HCT116 (cell line): Measurements from ENCODE around the gene MOB2. TPM values are rescaled to one million over a fixed set of nuclear protein-coding genes. Genes with fewer than 3 reads are reported as not detected.

ENCODE experiments used
- ATAC-seq: fragments of 200-7000 bp; cut with Tn5 transposase; 2 replicates; pipeline ENCODE4 v1.9.1; 2020; ENCODE audit warnings: mild to moderate bottlenecking, moderate library complexity
- BruUV-seq: library from RNA; stranded (reverse); fragments of 400-500 nt; replicated peaks from 2 replicates; lab custom pipeline; 2021; lab: Mats Ljungman, UMichigan
- CTCF ChIA-PET: fragments of 300-600 bp; sonication (Branson Sonifier 250); formaldehyde crosslinking; loops from one replicate; lab custom pipeline; 2021; ENCODE audit warnings: antibody characterized with exemption; lab: Charles Lee
- POLR2A ChIA-PET: fragments of 300-600, 350-600 bp; sonication (Branson Sonifier 250); formaldehyde crosslinking; loops from one replicate; lab custom pipeline; 2021; ENCODE audit warnings: antibody characterized with exemption; lab: Charles Lee
- RAD21 ChIA-PET, 2 experiments: fragments of 300-600 bp; sonication (Branson Sonifier 250); formaldehyde crosslinking; loops; one replicate each; lab custom pipeline; 2023; ENCODE audit warnings: low total read pairs in 2 of 2; ENCODE audit not compliant: uncharacterized antibody in 2 of 2, unreplicated experiment in 2 of 2, low non-redundant PET in 1 of 2; lab: Charles Lee
- DNase-seq: peaks from one replicate; pipeline ENCODE4 v3.0.0-alpha.2; 2010; ENCODE audit warnings: low read depth, low spot score
- H2AFZ ChIP-seq: fragments of 200-600 bp; shearing (Covaris generic), sonication (generic); 2 replicates; pipeline ENCODE4 v1.6.1; 2017; ENCODE audit warnings: low read depth, mixed run types, mixed read lengths, antibody characterized with exemption, low read length; ENCODE audit not compliant: poor library complexity, severe bottlenecking
- H3K27ac ChIP-seq: 2 replicates; pipeline ENCODE4 v1.5.1; 2012; ENCODE audit warnings: low read depth, low read length
- H3K27me3 ChIP-seq: fragments of 200-600 bp; sonication (generic); 2 replicates; pipeline ENCODE4 v1.6.1; 2016; ENCODE audit warnings: mixed run types, low read length, mixed read lengths; ENCODE audit not compliant: insufficient read depth
- H3K36me3 ChIP-seq, 2 experiments: fragments of 200-500 bp in 1 of 2; fragments of 200-600 bp in 1 of 2; sonication (Bioruptor generic) in 1 of 2; sonication (generic) in 1 of 2; 2 replicates each; pipeline versions ENCODE4 v1.5.1 to v1.6.1; 2014 to 2016; ENCODE audit warnings: low read length in 2 of 2, inconsistent platforms in 1 of 2, mixed read lengths in 1 of 2, mixed run types in 1 of 2; ENCODE audit not compliant: insufficient read depth in 2 of 2, control insufficient read depth in 1 of 2
- H3K4me1 ChIP-seq, 2 experiments: fragments of 200-600 bp in 1 of 2; sonication (generic) in 1 of 2; 2 replicates each; pipeline versions ENCODE4 v1.5.1 to v1.6.1; 2012 to 2017; ENCODE audit warnings: low read length in 2 of 2, inconsistent platforms in 1 of 2, mild to moderate bottlenecking in 1 of 2, mixed read lengths in 1 of 2, mixed run types in 1 of 2, moderate library complexity in 1 of 2; ENCODE audit not compliant: insufficient read depth in 2 of 2, control insufficient read depth in 1 of 2
- H3K4me2 ChIP-seq: fragments of 200-600 bp; sonication (generic); 2 replicates; pipeline ENCODE4 v1.6.1; 2017; ENCODE audit warnings: mixed run types, low read length, mixed read lengths
- H3K4me3 ChIP-seq, 2 experiments: fragments of 200-600 bp in 1 of 2; sonication (generic) in 1 of 2; replicated peaks in 1 of 2; 2 replicates each; pipeline ENCODE4 v1.5.1; 2011 to 2016; ENCODE audit warnings: low read length in 2 of 2, control low read depth in 1 of 2, low read depth in 1 of 2, mild to moderate bottlenecking in 1 of 2, mixed read lengths in 1 of 2, mixed run types in 1 of 2
- H3K79me2 ChIP-seq: fragments of 200-600 bp; sonication (generic); 2 replicates; pipeline ENCODE4 v1.6.1; 2017; ENCODE audit warnings: mild to moderate bottlenecking, mixed run types, low read length, moderate library complexity, mixed read lengths; ENCODE audit not compliant: insufficient read depth
- H3K9ac ChIP-seq: fragments of 200-600 bp; sonication (generic); 2 replicates; pipeline ENCODE4 v1.6.1; 2016; ENCODE audit warnings: low read length, mixed read lengths
- H3K9me2 ChIP-seq: fragments of 200-600 bp; sonication (generic), shearing (Covaris generic); 2 replicates; pipeline ENCODE4 v1.6.1; 2017; ENCODE audit warnings: mixed run types, mild to moderate bottlenecking, moderate library complexity; ENCODE audit not compliant: insufficient read depth
- H3K9me3 ChIP-seq, 2 experiments: fragments of 200-500 bp in 1 of 2; fragments of 200-600 bp in 1 of 2; sonication (Bioruptor generic) in 1 of 2; sonication (generic) in 1 of 2; 2 replicates each; pipeline ENCODE4 v1.6.1; 2014 to 2017; ENCODE audit warnings: low read length in 2 of 2, mixed read lengths in 2 of 2, inconsistent platforms in 1 of 2, low read depth in 1 of 2, mild to moderate bottlenecking in 1 of 2, mixed run types in 1 of 2, moderate library complexity in 1 of 2; ENCODE audit not compliant: control insufficient read depth in 1 of 2, insufficient read depth in 1 of 2
- H4K20me1 ChIP-seq: fragments of 200-600 bp; sonication (generic), shearing (Covaris generic); 2 replicates; pipeline ENCODE4 v1.6.1; 2017; ENCODE audit warnings: mixed run types, mild to moderate bottlenecking, moderate library complexity; ENCODE audit not compliant: insufficient read depth
- CBX3 ChIP-seq: IDR thresholded peaks from 2 replicates; pipeline ENCODE4 v1.6.1; 2012; ENCODE audit warnings: low read depth
- EGR1 ChIP-seq: IDR thresholded peaks from 2 replicates; pipeline ENCODE4 v1.6.1; 2012; ENCODE audit warnings: low read depth
- ELF1 ChIP-seq: IDR thresholded peaks from 2 replicates; pipeline ENCODE4 v1.6.1; 2012; ENCODE audit warnings: low read depth, borderline replicate concordance
- EZH2 ChIP-seq: fragments of 200-600 bp; sonication (generic); IDR thresholded peaks from 2 replicates; pipeline ENCODE4 v1.6.1; 2017; ENCODE audit warnings: antibody characterized with exemption, mixed run types
- JUND ChIP-seq: IDR thresholded peaks from 2 replicates; pipeline ENCODE4 v1.6.1; 2012
- POLR2AphosphoS5 ChIP-seq: IDR thresholded peaks from 2 replicates; pipeline ENCODE4 v1.6.1; 2011; ENCODE audit warnings: mild to moderate bottlenecking, low read depth, low read length, moderate library complexity
- RAD21 ChIP-seq: IDR thresholded peaks from 2 replicates; pipeline ENCODE4 v1.6.1; 2012; ENCODE audit warnings: low read depth, mild to moderate bottlenecking
- SP1 ChIP-seq: IDR thresholded peaks from 2 replicates; pipeline ENCODE4 v1.6.1; 2012; ENCODE audit warnings: low read depth
- SRF ChIP-seq: IDR thresholded peaks from 2 replicates; pipeline ENCODE4 v1.6.1; 2012; ENCODE audit warnings: low read depth
- YY1 ChIP-seq: IDR thresholded peaks from 2 replicates; pipeline ENCODE4 v1.6.1; 2011; ENCODE audit warnings: low read length, low read depth, moderate library complexity, mild to moderate bottlenecking; ENCODE audit not compliant: insufficient replicate concordance; ENCODE audit errors: extremely low read depth
- ZFX ChIP-seq: fragments of 450-650 bp; IDR thresholded peaks from 2 replicates; pipeline ENCODE4 v1.6.1; 2017
- ZNF274 ChIP-seq: fragments of 200-500 bp; sonication (Bioruptor generic); IDR thresholded peaks from 2 replicates; pipeline ENCODE4 v1.6.1; 2014; ENCODE audit warnings: mild to moderate bottlenecking, low read depth, low read length, inconsistent platforms
- intact Hi-C: fragments of 100-400 bp; cut with micrococcal nuclease; formaldehyde crosslinking; loops from 2 replicates; pipeline ENCODE4 v1.10.0; 2022
- total RNA-seq: library from RNA; stranded (reverse); gene quantifications from one replicate; pipeline ENCODE4 v1.2.1, GENCODE V29; 2021; ENCODE audit not compliant: unreplicated experiment
- TF ChIP-seq, protein P1 (sequence below), 3 experiments: fragments of 200-600 bp in 1 of 3; sonication (generic) in 1 of 3; IDR thresholded peaks in 2 of 3; conservative IDR thresholded peaks in 1 of 3; 2 replicates each; pipeline ENCODE4 v1.5.1; 2012 to 2017; ENCODE audit warnings: low read depth in 2 of 3, low read length in 2 of 3, antibody characterized with exemption in 1 of 3, borderline replicate concordance in 1 of 3, control low read depth in 1 of 3, mild to moderate bottlenecking in 1 of 3, mixed read lengths in 1 of 3, mixed run types in 1 of 3, moderate library complexity in 1 of 3; ENCODE audit not compliant: insufficient read depth in 1 of 3
- TF ChIP-seq, protein P2 (sequence below): IDR thresholded peaks from 2 replicates; pipeline ENCODE4 v1.6.1; 2011; ENCODE audit warnings: mild to moderate bottlenecking, low read length, moderate library complexity; ENCODE audit not compliant: insufficient replicate concordance; ENCODE audit errors: extremely low read depth
- TF ChIP-seq, protein P3 (sequence below): IDR thresholded peaks from 2 replicates; pipeline ENCODE4 v1.6.1; 2012; ENCODE audit warnings: low read depth

The MOB2 gene
- total RNA-seq, 1 experiment from 2014 or later: 25.7 TPM

DNA sequence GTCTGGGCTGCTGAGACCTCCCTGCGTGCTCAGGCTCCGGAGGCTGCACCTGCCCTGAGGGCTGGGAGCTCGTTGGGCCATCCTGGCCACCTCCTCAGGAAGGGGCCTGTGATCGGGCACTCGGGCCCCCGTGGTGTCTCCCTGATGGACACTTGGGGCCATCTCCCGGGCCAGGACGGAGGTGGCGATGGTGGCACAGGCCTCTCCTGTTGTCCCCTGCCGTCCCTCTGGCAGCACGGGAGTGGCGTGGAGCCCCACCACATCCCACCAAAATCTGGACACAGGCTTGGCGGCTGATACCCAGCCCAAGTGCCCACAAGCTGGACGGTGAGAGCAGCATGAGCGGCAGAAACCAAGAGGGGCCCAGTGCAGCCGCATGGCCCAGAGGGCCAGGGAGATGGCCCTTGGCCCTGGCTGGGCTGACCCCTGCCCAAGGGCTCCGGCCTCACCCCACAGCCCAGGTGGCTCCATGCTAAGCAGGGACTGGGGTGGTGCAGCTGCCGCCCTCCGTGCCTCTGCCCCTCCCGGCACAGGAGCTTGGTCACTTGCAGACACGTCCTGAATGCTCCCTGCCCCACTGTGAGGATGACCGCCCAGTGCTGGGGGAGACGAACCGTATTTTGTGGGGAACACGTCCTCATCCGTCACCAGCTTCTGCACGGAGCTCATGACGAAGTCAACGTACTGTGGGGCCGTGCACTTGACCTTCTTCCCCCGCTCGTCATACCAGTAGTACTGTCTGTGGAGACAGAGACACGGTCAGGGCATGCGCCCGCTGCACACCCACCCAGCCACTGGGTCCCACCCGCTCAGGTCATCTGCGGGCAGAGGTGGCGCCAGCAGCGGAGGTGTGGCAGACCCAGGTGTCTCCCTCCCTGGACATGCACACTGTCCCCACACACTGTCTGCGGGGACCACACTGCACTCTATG, 15.6 kb downstream of the MOB2 start:
- ChIA-PET POLR2A (no interaction called here), CTCF (no interaction called here), RAD21 (no interaction called here)
- no peaks in the 10 kb centered on the region for H3K27me3 ChIP-seq
- BruUV-seq: no TSS peak
- intact Hi-C loops: no loop called here
- TF ChIP-seq SP1 (no peak), EGR1 (no peak), ZFX (no peak), JUND (no peak), EZH2 (no peak), ZNF274 (no peak), POLR2AphosphoS5 (no peak), SRF (no peak), RAD21 (no peak), YY1 (no peak), CBX3 (no peak), ELF1 (no peak)
- TF ChIP-seq, protein P1, sequence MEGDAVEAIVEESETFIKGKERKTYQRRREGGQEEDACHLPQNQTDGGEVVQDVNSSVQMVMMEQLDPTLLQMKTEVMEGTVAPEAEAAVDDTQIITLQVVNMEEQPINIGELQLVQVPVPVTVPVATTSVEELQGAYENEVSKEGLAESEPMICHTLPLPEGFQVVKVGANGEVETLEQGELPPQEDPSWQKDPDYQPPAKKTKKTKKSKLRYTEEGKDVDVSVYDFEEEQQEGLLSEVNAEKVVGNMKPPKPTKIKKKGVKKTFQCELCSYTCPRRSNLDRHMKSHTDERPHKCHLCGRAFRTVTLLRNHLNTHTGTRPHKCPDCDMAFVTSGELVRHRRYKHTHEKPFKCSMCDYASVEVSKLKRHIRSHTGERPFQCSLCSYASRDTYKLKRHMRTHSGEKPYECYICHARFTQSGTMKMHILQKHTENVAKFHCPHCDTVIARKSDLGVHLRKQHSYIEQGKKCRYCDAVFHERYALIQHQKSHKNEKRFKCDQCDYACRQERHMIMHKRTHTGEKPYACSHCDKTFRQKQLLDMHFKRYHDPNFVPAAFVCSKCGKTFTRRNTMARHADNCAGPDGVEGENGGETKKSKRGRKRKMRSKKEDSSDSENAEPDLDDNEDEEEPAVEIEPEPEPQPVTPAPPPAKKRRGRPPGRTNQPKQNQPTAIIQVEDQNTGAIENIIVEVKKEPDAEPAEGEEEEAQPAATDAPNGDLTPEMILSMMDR (IDR thresholded peaks at IDR 0.05 in 2 of 3, conservative IDR thresholded peaks at IDR 0.05 in 1 of 3; ENCODE audit: borderline replicate concordance in 1 of 3, insufficient read depth in 1 of 3, low read depth in 2 of 3, low read length in 2 of 3): no peak
- TF ChIP-seq, protein P2, sequence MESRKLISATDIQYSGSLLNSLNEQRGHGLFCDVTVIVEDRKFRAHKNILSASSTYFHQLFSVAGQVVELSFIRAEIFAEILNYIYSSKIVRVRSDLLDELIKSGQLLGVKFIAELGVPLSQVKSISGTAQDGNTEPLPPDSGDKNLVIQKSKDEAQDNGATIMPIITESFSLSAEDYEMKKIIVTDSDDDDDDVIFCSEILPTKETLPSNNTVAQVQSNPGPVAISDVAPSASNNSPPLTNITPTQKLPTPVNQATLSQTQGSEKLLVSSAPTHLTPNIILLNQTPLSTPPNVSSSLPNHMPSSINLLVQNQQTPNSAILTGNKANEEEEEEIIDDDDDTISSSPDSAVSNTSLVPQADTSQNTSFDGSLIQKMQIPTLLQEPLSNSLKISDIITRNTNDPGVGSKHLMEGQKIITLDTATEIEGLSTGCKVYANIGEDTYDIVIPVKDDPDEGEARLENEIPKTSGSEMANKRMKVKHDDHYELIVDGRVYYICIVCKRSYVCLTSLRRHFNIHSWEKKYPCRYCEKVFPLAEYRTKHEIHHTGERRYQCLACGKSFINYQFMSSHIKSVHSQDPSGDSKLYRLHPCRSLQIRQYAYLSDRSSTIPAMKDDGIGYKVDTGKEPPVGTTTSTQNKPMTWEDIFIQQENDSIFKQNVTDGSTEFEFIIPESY: no peak
- TF ChIP-seq, protein P3, sequence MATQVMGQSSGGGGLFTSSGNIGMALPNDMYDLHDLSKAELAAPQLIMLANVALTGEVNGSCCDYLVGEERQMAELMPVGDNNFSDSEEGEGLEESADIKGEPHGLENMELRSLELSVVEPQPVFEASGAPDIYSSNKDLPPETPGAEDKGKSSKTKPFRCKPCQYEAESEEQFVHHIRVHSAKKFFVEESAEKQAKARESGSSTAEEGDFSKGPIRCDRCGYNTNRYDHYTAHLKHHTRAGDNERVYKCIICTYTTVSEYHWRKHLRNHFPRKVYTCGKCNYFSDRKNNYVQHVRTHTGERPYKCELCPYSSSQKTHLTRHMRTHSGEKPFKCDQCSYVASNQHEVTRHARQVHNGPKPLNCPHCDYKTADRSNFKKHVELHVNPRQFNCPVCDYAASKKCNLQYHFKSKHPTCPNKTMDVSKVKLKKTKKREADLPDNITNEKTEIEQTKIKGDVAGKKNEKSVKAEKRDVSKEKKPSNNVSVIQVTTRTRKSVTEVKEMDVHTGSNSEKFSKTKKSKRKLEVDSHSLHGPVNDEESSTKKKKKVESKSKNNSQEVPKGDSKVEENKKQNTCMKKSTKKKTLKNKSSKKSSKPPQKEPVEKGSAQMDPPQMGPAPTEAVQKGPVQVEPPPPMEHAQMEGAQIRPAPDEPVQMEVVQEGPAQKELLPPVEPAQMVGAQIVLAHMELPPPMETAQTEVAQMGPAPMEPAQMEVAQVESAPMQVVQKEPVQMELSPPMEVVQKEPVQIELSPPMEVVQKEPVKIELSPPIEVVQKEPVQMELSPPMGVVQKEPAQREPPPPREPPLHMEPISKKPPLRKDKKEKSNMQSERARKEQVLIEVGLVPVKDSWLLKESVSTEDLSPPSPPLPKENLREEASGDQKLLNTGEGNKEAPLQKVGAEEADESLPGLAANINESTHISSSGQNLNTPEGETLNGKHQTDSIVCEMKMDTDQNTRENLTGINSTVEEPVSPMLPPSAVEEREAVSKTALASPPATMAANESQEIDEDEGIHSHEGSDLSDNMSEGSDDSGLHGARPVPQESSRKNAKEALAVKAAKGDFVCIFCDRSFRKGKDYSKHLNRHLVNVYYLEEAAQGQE: no peak
- no peak overlapping the region for H3K27ac ChIP-seq
- H3K4me1 ChIP-seq: no peaks in the 10 kb centered on the region
- H3K9me2 ChIP-seq: no peaks in the 10 kb centered on the region
- ATAC-seq: no peak
- H3K9ac ChIP-seq: no peak overlapping the region
- no peaks in the 10 kb centered on the region for H3K79me2 ChIP-seq
- H3K4me2 ChIP-seq: no peak overlapping the region
- no peak overlapping the region for H3K4me3 ChIP-seq
- H3K9me3 ChIP-seq: no peaks in the 10 kb centered on the region
- no peaks in the 10 kb centered on the region for H3K36me3 ChIP-seq
- no peaks in the 10 kb centered on the region for H4K20me1 ChIP-seq
- H2AFZ ChIP-seq: no peak overlapping the region
- DNase-seq: no peak
